Measurements from ENCODE around the gene MTA2. TPM values are rescaled to one million over a fixed set of nuclear protein-coding genes. Genes with fewer than 3 reads are reported as not detected.
"Not testable (repeated sequence)": the region's sequence is repeated elsewhere in the genome, so short reads cannot be mapped to it uniquely, and the experiment has no call there.

The MTA2 gene
- total and polyA plus RNA-seq, 11 donors, result 18.4 to 55.3 (median 33.7) TPM

GRCh38 chr11:62591448-62592145 lies 10.1 kb downstream of the MTA2 start, which contains the start of gene TUT1:
TSS of gene TUT1 (minus strand) at chr11:62591523. CDS start at chr11:62591485, 38 bp downstream.
- Histone ChIP-seq H3K27me3 (no peaks in the 10 kb centered on the region), H3K4me3 (peak within 1 kb of the TSS; percentile 55 to 97 (median 78)), H3K9me3 (no peaks in the 10 kb centered on the region), H3K27ac (peak within 1 kb of the TSS; percentile 68 to 98 (median 94)), H3K4me1 (peaks cover 5 to 40% (median 23%) of the 10 kb centered on the region in 12 donors), H3K36me3 (peaks cover 0 to 61% (median 55%) of the 10 kb centered on the region in 9 donors)
- 0 to 1% (median 0%) methylated on average over 31 to 58 of the region's 58 CpGs for WGBS, 4 donors
- peak; percentile 54 to 95 for TF ChIP-seq POLR2A (IDR thresholded peaks at IDR 0.05)
- TF ChIP-seq, protein P1, sequence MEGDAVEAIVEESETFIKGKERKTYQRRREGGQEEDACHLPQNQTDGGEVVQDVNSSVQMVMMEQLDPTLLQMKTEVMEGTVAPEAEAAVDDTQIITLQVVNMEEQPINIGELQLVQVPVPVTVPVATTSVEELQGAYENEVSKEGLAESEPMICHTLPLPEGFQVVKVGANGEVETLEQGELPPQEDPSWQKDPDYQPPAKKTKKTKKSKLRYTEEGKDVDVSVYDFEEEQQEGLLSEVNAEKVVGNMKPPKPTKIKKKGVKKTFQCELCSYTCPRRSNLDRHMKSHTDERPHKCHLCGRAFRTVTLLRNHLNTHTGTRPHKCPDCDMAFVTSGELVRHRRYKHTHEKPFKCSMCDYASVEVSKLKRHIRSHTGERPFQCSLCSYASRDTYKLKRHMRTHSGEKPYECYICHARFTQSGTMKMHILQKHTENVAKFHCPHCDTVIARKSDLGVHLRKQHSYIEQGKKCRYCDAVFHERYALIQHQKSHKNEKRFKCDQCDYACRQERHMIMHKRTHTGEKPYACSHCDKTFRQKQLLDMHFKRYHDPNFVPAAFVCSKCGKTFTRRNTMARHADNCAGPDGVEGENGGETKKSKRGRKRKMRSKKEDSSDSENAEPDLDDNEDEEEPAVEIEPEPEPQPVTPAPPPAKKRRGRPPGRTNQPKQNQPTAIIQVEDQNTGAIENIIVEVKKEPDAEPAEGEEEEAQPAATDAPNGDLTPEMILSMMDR (IDR thresholded peaks at IDR 0.05), result peak in 6 of 12 donors; percentile 5 to 36 (median 14)
- ATAC-seq (peak; percentile 94 to 97 (median 96)), DNase-seq (peak; percentile 95 to 98 (median 97))
- intact Hi-C loops (cut with DNase I), result loop anchor here in 4 of 10 donors (1.0 to 10.0 kb wide), 5 partner anchors 17 to 271 kb away; no protein-coding TSS in a partner anchor

DNA sequence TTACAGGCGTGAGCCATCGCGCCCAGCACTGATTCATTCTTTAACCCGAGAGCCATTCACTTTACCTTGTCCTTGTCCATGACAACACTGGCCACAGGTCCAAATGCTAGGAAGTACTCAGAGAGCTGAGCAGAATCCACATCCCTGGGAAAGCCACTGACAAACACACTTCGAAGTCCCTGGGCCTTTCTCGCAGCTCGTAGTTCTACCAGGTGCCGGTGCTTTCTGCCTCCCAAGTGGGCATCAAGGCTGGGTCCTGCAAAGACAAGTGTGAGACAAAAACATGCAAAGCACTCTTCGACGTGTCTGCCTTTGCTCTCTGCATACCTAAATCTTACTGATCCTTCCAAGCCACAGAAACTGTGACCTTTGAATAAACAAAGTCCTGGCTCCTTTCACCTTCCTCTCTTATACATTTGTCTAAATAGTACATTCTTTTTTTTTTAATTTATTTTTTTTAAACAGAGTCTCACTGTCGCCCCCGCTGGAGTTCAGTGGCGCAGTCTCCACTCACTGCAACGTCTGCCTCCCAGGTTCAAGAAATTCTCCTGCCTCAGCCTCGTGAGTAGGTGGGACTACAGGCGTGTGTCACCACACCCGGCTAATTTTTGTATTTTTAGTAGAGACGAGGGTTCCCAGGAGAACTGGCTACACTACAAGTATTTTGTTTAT lies 12.6 kb downstream of the MTA2 start:
- no peaks in the 10 kb centered on the region for H3K27me3 ChIP-seq
- no peak overlapping the region for H3K4me3 ChIP-seq
- H3K4me1 ChIP-seq, result peaks cover 5 to 40% (median 23%) of the 10 kb centered on the region in 12 donors
- ATAC-seq (no peak), DNase-seq (no peak)
- no peak for TF ChIP-seq POLR2A (IDR thresholded peaks at IDR 0.05)
- TF ChIP-seq, protein P1 (IDR thresholded peaks at IDR 0.05), result peak in 1 of 12 donors; percentile 8
- peaks cover 0 to 61% (median 50%) of the 10 kb centered on the region in 9 donors for H3K36me3 ChIP-seq
- H3K9me3 ChIP-seq, result no peaks in the 10 kb centered on the region
- WGBS, 4 donors, result 71 to 74% (median 72%) methylated on average over 18 of the region's 18 CpGs
- intact Hi-C loops (cut with DNase I), result no loop called here
- no peak overlapping the region for H3K27ac ChIP-seq

DNA sequence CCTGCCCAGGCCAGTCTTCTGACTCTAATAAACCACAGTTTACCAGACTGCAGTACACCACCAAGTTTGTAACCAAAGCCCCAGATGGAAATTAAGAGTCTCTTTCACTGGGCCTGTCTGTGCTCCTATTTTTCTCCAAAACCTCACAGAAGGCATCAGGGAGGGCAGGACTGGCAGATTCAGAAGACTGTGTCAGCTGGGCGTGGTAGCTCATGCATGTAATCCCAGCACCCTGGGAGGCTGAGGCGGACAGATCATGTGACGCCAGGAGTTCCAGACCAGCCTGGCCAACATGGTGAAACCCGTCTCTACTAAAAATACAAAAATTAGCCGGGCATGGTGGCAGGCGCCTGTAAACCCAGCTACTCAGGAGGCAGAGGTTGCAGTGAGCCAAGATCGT lies 16.3 kb downstream of the MTA2 start:
- 93 to 97% (median 96%) methylated on average over 6 to 7 of the region's 7 CpGs for WGBS, 4 donors
- H3K27me3 ChIP-seq; H3K4me3 ChIP-seq; H3K9me3 ChIP-seq; H3K27ac ChIP-seq; ATAC-seq; intact Hi-C loops (cut with DNase I): not testable (repeated sequence)
- DNase-seq, result peak in 1 of 5 donors; percentile 7
- Histone ChIP-seq H3K36me3 (peaks cover 0 to 86% (median 67%) of the 10 kb centered on the region in 9 donors), H3K4me1 (peaks cover 0 to 16% (median 7%) of the 10 kb centered on the region in 12 donors)

DNA sequence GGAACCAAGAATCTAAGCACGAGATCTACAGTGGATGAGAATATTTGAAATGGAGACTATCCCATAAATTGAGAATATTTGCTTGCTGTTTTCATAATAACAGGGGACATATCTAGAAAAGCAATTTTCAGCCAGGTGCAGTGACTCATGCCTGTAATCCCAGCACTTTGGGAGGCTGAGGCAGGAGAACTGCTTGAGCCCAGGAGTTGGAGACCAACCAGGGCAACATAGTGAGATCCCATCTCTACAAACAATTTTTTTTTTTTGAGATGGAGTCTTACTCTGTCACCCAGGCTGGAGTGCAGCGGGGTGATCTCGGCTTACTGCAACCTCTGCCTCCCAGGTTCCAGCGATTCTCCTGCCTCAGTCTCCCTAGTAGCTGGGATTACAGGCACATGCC lies 19.9 kb downstream of the MTA2 start:
- 90 to 99% (median 98%) methylated on average over 4 of the region's 4 CpGs for WGBS, 4 donors
- H3K27ac ChIP-seq; H3K4me3 ChIP-seq; H3K9me3 ChIP-seq; H3K27me3 ChIP-seq; intact Hi-C loops (cut with DNase I); ATAC-seq; DNase-seq: not testable (repeated sequence)
- H3K4me1 ChIP-seq, result peaks cover 0 to 14% (median 0%) of the 10 kb centered on the region in 12 donors
- peaks cover 0 to 98% (median 72%) of the 10 kb centered on the region in 9 donors for H3K36me3 ChIP-seq
